GM12878 (cell line): ENCODE results near the gene MYOC. TPM values are rescaled to one million over a fixed set of nuclear protein-coding genes. Genes with fewer than 3 reads are reported as not detected.

Source experiments
- ATAC-seq: fragments of 200-7000 bp; cut with Tn5 transposase; 3 replicates; pipeline ENCODE4 v1.9.1; 2020; ENCODE audit warnings: mild to moderate bottlenecking, moderate library complexity
- BruUV-seq: library from RNA; stranded (reverse); fragments of 400-500 nt; replicated peaks from 2 replicates; lab custom pipeline; 2021; lab: Mats Ljungman, UMichigan
- CTCF ChIA-PET: fragments of 300-600 bp; sonication (Branson Sonifier 250); formaldehyde crosslinking; extraction: SDS; loops from one replicate; lab custom pipeline; 2021; ENCODE audit warnings: inconsistent platforms; lab: Yijun Ruan, JAX
- POLR2A ChIA-PET: fragments of 350-600 bp; formaldehyde crosslinking; extraction: SDS; loops from one replicate; lab custom pipeline; 2021; ENCODE audit warnings: inconsistent platforms; lab: Charles Lee
- RAD21 ChIA-PET: fragments of 300-600 bp; sonication (Branson Sonifier 250); formaldehyde crosslinking; loops from one replicate; lab custom pipeline; 2023; ENCODE audit warnings: antibody characterized with exemption; ENCODE audit not compliant: unreplicated experiment; lab: Charles Lee
- SMC1A ChIA-PET: fragments of 300-600 bp; sonication (Branson Sonifier 250); formaldehyde crosslinking; loops from one replicate; lab custom pipeline; 2023; ENCODE audit not compliant: unreplicated experiment, uncharacterized antibody; lab: Charles Lee
- DNase-seq: peaks from one replicate; pipeline ENCODE4 v3.0.0-alpha.2; 2011; ENCODE audit warnings: low read depth, low spot score
- FAIRE-seq: peaks from 3 replicates; lab custom pipeline; 2011; peaks lifted over from hg19 to GRCh38; lab: Jason Lieb, UNC
- H2AFZ ChIP-seq: 2 replicates; pipeline ENCODE4 v1.6.0; 2011; ENCODE audit warnings: low read depth, low read length, control low read depth; ENCODE audit not compliant: control insufficient read depth
- H3K27ac ChIP-seq: 2 replicates; pipeline ENCODE4 v1.5.1; 2011; ENCODE audit warnings: control low read depth; ENCODE audit not compliant: control insufficient read depth, insufficient read depth
- H3K27me3 ChIP-seq, 2 experiments: replicated peaks in 1 of 2; 2 replicates each; pipeline versions ENCODE4 v1.6.0 to v1.6.1; 2011; ENCODE audit warnings: low read length in 1 of 2; ENCODE audit not compliant: control insufficient read depth in 2 of 2, insufficient read depth in 2 of 2
- H3K36me3 ChIP-seq, 2 experiments: 2 replicates each; pipeline ENCODE4 v1.5.1; 2011; ENCODE audit warnings: low read length in 1 of 2; ENCODE audit not compliant: control insufficient read depth in 2 of 2, insufficient read depth in 2 of 2
- H3K4me1 ChIP-seq: 2 replicates; pipeline ENCODE4 v1.6.1; 2011; ENCODE audit warnings: mild to moderate bottlenecking, low read length, moderate library complexity, mixed read lengths; ENCODE audit not compliant: control insufficient read depth, insufficient read depth
- H3K4me2 ChIP-seq: 2 replicates; pipeline ENCODE4 v1.6.0; 2011; ENCODE audit warnings: control low read depth; ENCODE audit not compliant: control insufficient read depth, insufficient read depth
- H3K4me3 ChIP-seq: fragments of 200-600 bp; sonication (generic); 2 replicates; pipeline ENCODE4 v1.5.1; 2016
- H3K79me2 ChIP-seq: 2 replicates; pipeline ENCODE4 v1.6.0; 2011; ENCODE audit warnings: low read length; ENCODE audit not compliant: control insufficient read depth, insufficient read depth
- H3K9ac ChIP-seq: 2 replicates; pipeline ENCODE4 v1.8.0; 2011; ENCODE audit warnings: low read length, control low read depth, mixed read lengths; ENCODE audit not compliant: control insufficient read depth, insufficient read depth
- H3K9me3 ChIP-seq: replicated peaks from 3 replicates; pipeline ENCODE4 v1.5.1; 2011; ENCODE audit warnings: mild to moderate bottlenecking, low read length; ENCODE audit not compliant: control insufficient read depth, insufficient read depth
- H4K20me1 ChIP-seq: 2 replicates; pipeline ENCODE4 v1.6.0; 2011; ENCODE audit not compliant: control insufficient read depth, insufficient read depth
- EED ChIP-seq: sonication (generic); IDR thresholded peaks from 2 replicates; pipeline ENCODE4 v1.6.1; 2016; ENCODE audit warnings: antibody characterized with exemption, low read depth
- JUNB ChIP-seq: IDR thresholded peaks from 2 replicates; pipeline ENCODE4 v1.6.1; 2016; ENCODE audit warnings: antibody characterized with exemption, mild to moderate bottlenecking
- KAT2A ChIP-seq: conservative IDR thresholded peaks from 2 replicates; pipeline ENCODE4 v1.6.1; 2011; ENCODE audit warnings: low read depth, low read length; ENCODE audit not compliant: control insufficient read depth
- NFXL1 ChIP-seq: fragments of 450-650 bp; IDR thresholded peaks from 2 replicates; pipeline ENCODE4 v1.6.1; 2017; ENCODE audit warnings: antibody characterized with exemption, mild to moderate bottlenecking, borderline replicate concordance
- RAD51 ChIP-seq: fragments of 450-650 bp; IDR thresholded peaks from 2 replicates; pipeline ENCODE4 v1.6.1; 2016; ENCODE audit warnings: moderate library complexity, mild to moderate bottlenecking, inconsistent platforms
- RB1 ChIP-seq: fragments of 450-650 bp; formaldehyde crosslinking; IDR thresholded peaks from 2 replicates; pipeline ENCODE4 v1.6.1; 2017; ENCODE audit warnings: mild to moderate bottlenecking, borderline replicate concordance
- SREBF1 ChIP-seq: IDR thresholded peaks from 2 replicates; pipeline ENCODE4 v1.6.1; 2012; ENCODE audit warnings: mild to moderate bottlenecking, low read length
- SRF ChIP-seq, 2 experiments: IDR thresholded peaks; 2 replicates each; pipeline ENCODE4 v1.6.1; 2011; ENCODE audit warnings: low read depth in 2 of 2, low read length in 2 of 2, mild to moderate bottlenecking in 1 of 2, moderate library complexity in 1 of 2
- YBX1 ChIP-seq: fragments of 450-650 bp; IDR thresholded peaks from 2 replicates; pipeline ENCODE4 v1.6.1; 2016; ENCODE audit warnings: antibody characterized with exemption
- ZNF217 ChIP-seq: fragments of 450-650 bp; IDR thresholded peaks from 2 replicates; pipeline ENCODE4 v1.6.1; 2017; ENCODE audit warnings: antibody characterized with exemption, mild to moderate bottlenecking
- ZSCAN29 ChIP-seq: fragments of 450-650 bp; IDR thresholded peaks from 2 replicates; pipeline ENCODE4 v1.6.1; 2017; ENCODE audit warnings: mild to moderate bottlenecking, moderate library complexity
- WGBS: methylation state at CpG from one replicate; pipeline ENCODE4 v1.1.6; 2016; ENCODE audit warnings: low lambda C conversion rate; ENCODE audit not compliant: insufficient replicate concordance, insufficient coverage; ENCODE audit errors: missing lambda C conversion rate; 5-methylcytosine and 5-hydroxymethylcytosine counted together
- in situ Hi-C: fragments of 300-500 bp; cut with MboI; formaldehyde crosslinking; loops from 9 replicates; pipeline ENCODE4 v1.14.3; 2018; ENCODE audit warnings: mixed read lengths
- intact Hi-C: fragments of 100-400 bp; cut with micrococcal nuclease; formaldehyde crosslinking; loops from one replicate; pipeline ENCODE4 v1.14.2; 2022; ENCODE audit not compliant: unreplicated experiment
- polyA plus RNA-seq, 11 experiments: library from polyadenylated mRNA; depleted of rRNA in 4 of 11; unstranded in 6 of 11; stranded (reverse) in 5 of 11; fragments of >200 nt; fragmentation: Nextera tagmentation in 4 of 11; fragmentation: Illumina TruSeq in 1 of 11; extraction: Ambion mirVana in 4 of 11; extraction: Trizol in 1 of 11; gene quantifications; 1 replicate in 1 of 11; 2 replicates in 10 of 11; pipeline versions ENCODE4 v1.2.1 to v1.2.3, GENCODE V29; 2011 to 2016; ENCODE audit warnings: inconsistent platforms in 2 of 11, missing spikeins in 2 of 11, low read depth in 1 of 11
- total RNA-seq, 4 experiments: library from RNA; depleted of rRNA in 3 of 4; stranded (reverse); fragments of >200 nt in 3 of 4; fragmentation: Illumina TruSeq in 1 of 4; extraction: Trizol in 1 of 4; gene quantifications; 2 replicates each; pipeline versions ENCODE4 v1.2.1 to v1.2.3, GENCODE V29; 2013 to 2021
- TF ChIP-seq, protein P1 (sequence below): fragments of 450-650 bp; formaldehyde crosslinking; IDR thresholded peaks from 2 replicates; pipeline ENCODE4 v1.4.0; 2022; ENCODE audit warnings: mild to moderate bottlenecking, moderate library complexity
- TF ChIP-seq, protein P2 (sequence below): fragments of 450-650 bp; IDR thresholded peaks from 2 replicates; pipeline ENCODE4 v1.6.1; 2017; ENCODE audit warnings: mild to moderate bottlenecking, low read depth, inconsistent platforms; ENCODE audit not compliant: poor library complexity, severe bottlenecking

Gene MYOC
- total and polyA plus RNA-seq, 10 of the 15 experiments (the other 5 are each of a cell fraction or from before 2014, with no cell fraction given), result not detected

DNA sequence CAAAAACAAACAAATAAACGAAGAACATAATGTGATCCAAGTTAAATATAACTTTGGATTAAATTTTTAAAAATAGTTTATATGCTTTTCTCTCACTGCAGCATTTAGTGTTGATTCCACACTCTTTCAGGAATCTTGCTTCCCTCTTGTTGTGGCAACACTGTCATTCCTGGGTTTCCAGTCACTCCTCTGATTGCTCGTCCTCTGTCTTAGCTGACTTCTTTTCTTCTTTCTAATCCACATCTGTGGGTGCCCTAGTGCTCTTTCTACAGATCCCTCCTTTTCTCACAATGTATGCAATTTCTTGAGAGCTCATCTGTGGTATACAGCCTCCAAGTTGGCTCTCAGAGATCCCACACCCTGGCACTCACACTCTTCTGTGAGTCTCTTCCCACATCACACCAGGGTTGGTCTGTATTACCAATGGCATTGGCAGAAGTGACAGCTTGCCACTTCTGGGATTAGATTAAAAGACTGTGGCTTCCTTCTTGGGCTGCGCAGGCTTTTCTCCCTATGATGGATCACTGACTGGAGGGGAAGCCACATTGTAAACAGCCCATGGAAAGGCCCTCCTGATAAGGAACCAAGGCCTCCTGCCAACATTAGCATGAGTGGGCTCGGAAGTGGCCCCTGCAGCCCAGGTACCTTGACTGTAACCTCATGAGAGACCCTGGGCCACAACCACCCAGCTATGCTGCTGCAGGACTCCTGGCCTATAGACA is 11.5 kb upstream of the MYOC start (continued):
- TF ChIP-seq, protein P1, sequence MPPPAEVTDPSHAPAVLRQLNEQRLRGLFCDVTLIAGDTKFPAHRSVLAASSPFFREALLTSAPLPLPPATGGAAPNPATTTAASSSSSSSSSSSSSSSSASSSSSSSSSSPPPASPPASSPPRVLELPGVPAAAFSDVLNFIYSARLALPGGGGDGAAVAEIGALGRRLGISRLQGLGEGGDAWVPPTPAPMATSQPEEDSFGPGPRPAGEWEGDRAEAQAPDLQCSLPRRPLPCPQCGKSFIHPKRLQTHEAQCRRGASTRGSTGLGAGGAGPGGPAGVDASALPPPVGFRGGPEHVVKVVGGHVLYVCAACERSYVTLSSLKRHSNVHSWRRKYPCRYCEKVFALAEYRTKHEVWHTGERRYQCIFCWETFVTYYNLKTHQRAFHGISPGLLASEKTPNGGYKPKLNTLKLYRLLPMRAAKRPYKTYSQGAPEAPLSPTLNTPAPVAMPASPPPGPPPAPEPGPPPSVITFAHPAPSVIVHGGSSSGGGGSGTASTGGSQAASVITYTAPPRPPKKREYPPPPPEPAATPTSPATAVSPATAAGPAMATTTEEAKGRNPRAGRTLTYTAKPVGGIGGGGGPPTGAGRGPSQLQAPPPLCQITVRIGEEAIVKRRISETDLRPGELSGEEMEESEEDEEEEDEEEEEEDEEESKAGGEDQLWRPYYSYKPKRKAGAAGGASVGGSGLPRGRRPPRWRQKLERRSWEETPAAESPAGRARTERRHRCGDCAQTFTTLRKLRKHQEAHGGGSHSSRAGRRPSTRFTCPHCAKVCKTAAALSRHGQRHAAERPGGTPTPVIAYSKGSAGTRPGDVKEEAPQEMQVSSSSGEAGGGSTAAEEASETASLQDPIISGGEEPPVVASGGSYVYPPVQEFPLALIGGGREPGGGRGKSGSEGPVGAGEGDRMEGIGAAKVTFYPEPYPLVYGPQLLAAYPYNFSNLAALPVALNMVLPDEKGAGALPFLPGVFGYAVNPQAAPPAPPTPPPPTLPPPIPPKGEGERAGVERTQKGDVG (CRISPR knock-in tag), result no peak
- TF ChIP-seq YBX1 (no peak), ZSCAN29 (no peak), SRF (IDR thresholded peaks at IDR 0.05; ENCODE audit: low read depth in 2 of 2, low read length in 2 of 2) (no peak), NFXL1 (no peak)

DNA sequence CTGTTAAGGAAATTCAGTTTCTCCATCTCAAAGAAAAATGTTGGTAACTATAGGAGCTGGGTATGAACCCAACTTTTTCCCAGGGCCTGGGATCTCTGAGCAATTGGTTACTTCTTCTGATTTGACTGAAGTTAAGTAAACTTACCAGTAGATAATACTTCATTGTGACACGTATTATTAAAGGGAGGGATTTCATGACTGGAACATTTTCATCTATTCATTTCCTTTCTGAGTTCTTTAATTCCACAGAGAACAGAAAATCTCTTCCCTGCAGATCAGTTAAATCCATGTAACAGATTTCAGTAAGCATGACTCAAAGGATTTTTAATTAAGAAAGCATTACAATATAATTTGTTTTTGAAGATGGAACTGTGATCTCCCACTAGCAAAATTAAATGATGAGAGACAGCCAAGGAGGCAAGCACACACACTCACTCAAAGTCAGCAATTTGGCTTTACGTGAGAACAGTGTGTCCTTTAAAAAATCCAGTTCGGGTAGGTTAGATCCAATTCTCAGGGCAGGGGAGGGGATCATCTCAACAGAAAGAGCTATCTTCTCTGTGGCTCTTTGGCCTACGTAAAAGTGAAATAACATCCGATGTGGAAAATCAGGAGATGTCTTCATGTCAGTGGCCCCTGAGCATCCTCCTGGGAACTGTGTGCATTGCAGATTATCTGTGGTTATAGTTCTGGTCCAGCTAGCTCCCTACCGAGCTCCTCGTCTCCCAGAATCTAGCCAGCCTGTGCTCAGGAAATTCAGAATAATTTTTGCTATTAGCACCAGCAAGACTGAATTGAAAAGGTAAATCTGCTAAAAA is 10.8 kb upstream of the MYOC start:
- no peaks in the 10 kb centered on the region for H4K20me1 ChIP-seq
- BruUV-seq, result no TSS peak
- H3K27me3 ChIP-seq, result no peaks in the 10 kb centered on the region; a peak in 1 of 4 replicates
- POLR2A ChIA-PET, result no interaction called here
- no peak for TF ChIP-seq EED
- no peak for TF ChIP-seq JUNB
- TF ChIP-seq, protein P2, sequence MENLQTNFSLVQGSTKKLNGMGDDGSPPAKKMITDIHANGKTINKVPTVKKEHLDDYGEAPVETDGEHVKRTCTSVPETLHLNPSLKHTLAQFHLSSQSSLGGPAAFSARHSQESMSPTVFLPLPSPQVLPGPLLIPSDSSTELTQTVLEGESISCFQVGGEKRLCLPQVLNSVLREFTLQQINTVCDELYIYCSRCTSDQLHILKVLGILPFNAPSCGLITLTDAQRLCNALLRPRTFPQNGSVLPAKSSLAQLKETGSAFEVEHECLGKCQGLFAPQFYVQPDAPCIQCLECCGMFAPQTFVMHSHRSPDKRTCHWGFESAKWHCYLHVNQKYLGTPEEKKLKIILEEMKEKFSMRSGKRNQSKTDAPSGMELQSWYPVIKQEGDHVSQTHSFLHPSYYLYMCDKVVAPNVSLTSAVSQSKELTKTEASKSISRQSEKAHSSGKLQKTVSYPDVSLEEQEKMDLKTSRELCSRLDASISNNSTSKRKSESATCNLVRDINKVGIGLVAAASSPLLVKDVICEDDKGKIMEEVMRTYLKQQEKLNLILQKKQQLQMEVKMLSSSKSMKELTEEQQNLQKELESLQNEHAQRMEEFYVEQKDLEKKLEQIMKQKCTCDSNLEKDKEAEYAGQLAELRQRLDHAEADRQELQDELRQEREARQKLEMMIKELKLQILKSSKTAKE, result no peak
- TF ChIP-seq ZNF217, result no peak
- no peak for TF ChIP-seq SREBF1
- TF ChIP-seq RB1, result no peak
- no peak for TF ChIP-seq KAT2A
- no peak for TF ChIP-seq RAD51
- no peaks in the 10 kb centered on the region for H3K36me3 ChIP-seq
- H3K27ac ChIP-seq, result no peak overlapping the region
- no peaks in the 10 kb centered on the region for H3K9me3 ChIP-seq
- RAD21 ChIA-PET, result no interaction called here
- SMC1A ChIA-PET, result no interaction called here
- H3K4me1 ChIP-seq, result no peaks in the 10 kb centered on the region
- CTCF ChIA-PET, result interaction anchor here (1.1 kb wide), 1 partner anchor 8 kb away, joined by 5 read pairs; no protein-coding TSS in a partner anchor
- 36% methylated on average over 7 of the region's 7 CpGs for WGBS
- DNase-seq, result no peak
- no peak overlapping the region for H3K9ac ChIP-seq
- no peak overlapping the region for H3K4me2 ChIP-seq
- in situ Hi-C loops, result no loop called here
- no peak overlapping the region for H2AFZ ChIP-seq
- intact Hi-C loops, result no loop called here
- no peaks in the 10 kb centered on the region for H3K79me2 ChIP-seq
- ATAC-seq, result no peak
- FAIRE-seq, result no peak
- no peak overlapping the region for H3K4me3 ChIP-seq
